WERI-Rb-1 (cell line): ENCODE results near the gene GRIA1.

Experiments used
- DNase-seq: peaks from one replicate; pipeline ENCODE4 v3.0.0-alpha.2; 2020
- H3K27ac ChIP-seq: fragments of 250-450 bp; sonication (Bioruptor Pico); 2 replicates; pipeline ENCODE4 v1.5.1; 2020; ENCODE audit warnings: mild to moderate bottlenecking, moderate library complexity
- H3K27me3 ChIP-seq: fragments of 250-450 bp; sonication (Bioruptor Pico); 2 replicates; pipeline ENCODE4 v1.5.1; 2021; ENCODE audit warnings: mild to moderate bottlenecking, low read depth, moderate library complexity; ENCODE audit not compliant: insufficient read depth, severe bottlenecking
- H3K36me3 ChIP-seq: fragments of 250-450 bp; sonication (Bioruptor Pico); 2 replicates; pipeline ENCODE4 v1.5.1; 2020; ENCODE audit warnings: mild to moderate bottlenecking, moderate library complexity
- H3K4me3 ChIP-seq: 2 replicates; pipeline ENCODE4 v1.5.1; 2011; ENCODE audit warnings: low read depth, mild to moderate bottlenecking, control low read depth, low read length
- H3K9me3 ChIP-seq: fragments of 250-450 bp; sonication (Bioruptor Pico); 2 replicates; pipeline ENCODE4 v1.5.1; 2021; ENCODE audit warnings: mild to moderate bottlenecking, moderate library complexity; ENCODE audit not compliant: severe bottlenecking
- TF ChIP-seq, protein P1 (sequence below): IDR thresholded peaks from 2 replicates; pipeline ENCODE4 v1.5.1; 2011; ENCODE audit warnings: low read depth, mild to moderate bottlenecking, control low read depth, inconsistent platforms, low read length

Gene GRIA1

GRCh38 chr5:153601377-153601776 is 110.9 kb downstream of the GRIA1 start:
- TF ChIP-seq, protein P1, sequence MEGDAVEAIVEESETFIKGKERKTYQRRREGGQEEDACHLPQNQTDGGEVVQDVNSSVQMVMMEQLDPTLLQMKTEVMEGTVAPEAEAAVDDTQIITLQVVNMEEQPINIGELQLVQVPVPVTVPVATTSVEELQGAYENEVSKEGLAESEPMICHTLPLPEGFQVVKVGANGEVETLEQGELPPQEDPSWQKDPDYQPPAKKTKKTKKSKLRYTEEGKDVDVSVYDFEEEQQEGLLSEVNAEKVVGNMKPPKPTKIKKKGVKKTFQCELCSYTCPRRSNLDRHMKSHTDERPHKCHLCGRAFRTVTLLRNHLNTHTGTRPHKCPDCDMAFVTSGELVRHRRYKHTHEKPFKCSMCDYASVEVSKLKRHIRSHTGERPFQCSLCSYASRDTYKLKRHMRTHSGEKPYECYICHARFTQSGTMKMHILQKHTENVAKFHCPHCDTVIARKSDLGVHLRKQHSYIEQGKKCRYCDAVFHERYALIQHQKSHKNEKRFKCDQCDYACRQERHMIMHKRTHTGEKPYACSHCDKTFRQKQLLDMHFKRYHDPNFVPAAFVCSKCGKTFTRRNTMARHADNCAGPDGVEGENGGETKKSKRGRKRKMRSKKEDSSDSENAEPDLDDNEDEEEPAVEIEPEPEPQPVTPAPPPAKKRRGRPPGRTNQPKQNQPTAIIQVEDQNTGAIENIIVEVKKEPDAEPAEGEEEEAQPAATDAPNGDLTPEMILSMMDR: no peak

GRCh38 chr5:153605386-153605785 is 114.9 kb downstream of the GRIA1 start:
- Histone ChIP-seq H3K36me3 (no peaks in the 10 kb centered on the region), H3K27ac (no peak overlapping the region), H3K9me3 (no peaks in the 10 kb centered on the region), H3K4me3 (no peak overlapping the region), H3K27me3 (no peaks in the 10 kb centered on the region)
- DNase-seq: no peak
- TF ChIP-seq, protein P1: no peak

More at GRCh38 chr5:153601377-153601776, 110.9 kb downstream of the GRIA1 start:
- Histone ChIP-seq H3K27me3 (no peaks in the 10 kb centered on the region), H3K27ac (no peak overlapping the region), H3K36me3 (no peaks in the 10 kb centered on the region), H3K9me3 (no peaks in the 10 kb centered on the region), H3K4me3 (no peak overlapping the region)
- DNase-seq: no peak

DNA sequence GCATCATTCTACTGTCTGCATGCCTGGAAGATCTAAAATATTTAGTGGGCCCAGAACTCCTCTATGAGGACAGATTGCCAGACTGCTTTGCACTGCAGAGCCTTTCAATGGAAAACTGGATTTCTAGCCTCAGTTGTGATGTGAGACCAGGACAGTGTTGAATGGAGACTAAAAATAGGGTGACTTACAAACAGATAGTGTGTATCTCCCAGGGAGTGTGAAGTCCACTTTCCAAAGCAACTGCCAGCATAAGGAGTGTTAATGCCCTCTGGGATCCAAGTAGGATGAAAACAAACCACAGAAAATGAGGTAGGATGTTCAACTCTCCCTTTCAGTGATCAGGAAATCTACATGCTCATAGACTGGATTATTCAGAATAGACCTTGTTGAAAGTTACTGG is 119.5 kb downstream of the GRIA1 start:
- Histone ChIP-seq H3K27ac (no peak overlapping the region), H3K27me3 (no peaks in the 10 kb centered on the region), H3K36me3 (no peaks in the 10 kb centered on the region), H3K9me3 (no peaks in the 10 kb centered on the region), H3K4me3 (no peak overlapping the region)
- TF ChIP-seq, protein P1: no peak
- no peak for DNase-seq

DNA sequence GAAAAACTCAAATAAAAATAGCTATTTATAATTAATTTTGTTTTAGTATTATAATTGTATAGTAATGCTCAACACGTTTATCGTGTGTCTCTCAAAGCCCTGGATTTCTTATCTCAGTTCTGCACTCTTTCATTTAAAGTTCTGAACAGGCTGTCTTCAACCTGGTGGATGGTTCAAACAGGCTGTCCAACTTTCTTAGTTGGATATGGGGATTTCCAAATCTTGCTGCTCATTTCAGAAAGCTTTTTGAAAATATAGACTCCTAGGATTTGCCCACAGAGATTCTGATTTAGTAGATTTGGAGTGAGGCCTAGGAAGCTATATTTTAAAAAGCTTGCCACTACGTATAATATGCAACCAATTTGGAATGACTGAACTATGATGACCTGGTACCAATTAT is 120.3 kb downstream of the GRIA1 start:
- H3K4me3 ChIP-seq: no peak overlapping the region
- H3K36me3 ChIP-seq: no peaks in the 10 kb centered on the region
- H3K27me3 ChIP-seq: no peaks in the 10 kb centered on the region
- H3K27ac ChIP-seq: no peak overlapping the region
- no peaks in the 10 kb centered on the region for H3K9me3 ChIP-seq
- DNase-seq: no peak
- TF ChIP-seq, protein P1: no peak

GRCh38 chr5:153613144-153613543 is 122.7 kb downstream of the GRIA1 start:
- Histone ChIP-seq H3K27ac (no peak overlapping the region), H3K36me3 (no peaks in the 10 kb centered on the region), H3K4me3 (no peak overlapping the region), H3K27me3 (no peaks in the 10 kb centered on the region), H3K9me3 (no peaks in the 10 kb centered on the region)
- TF ChIP-seq, protein P1: no peak
- DNase-seq: no peak

DNA sequence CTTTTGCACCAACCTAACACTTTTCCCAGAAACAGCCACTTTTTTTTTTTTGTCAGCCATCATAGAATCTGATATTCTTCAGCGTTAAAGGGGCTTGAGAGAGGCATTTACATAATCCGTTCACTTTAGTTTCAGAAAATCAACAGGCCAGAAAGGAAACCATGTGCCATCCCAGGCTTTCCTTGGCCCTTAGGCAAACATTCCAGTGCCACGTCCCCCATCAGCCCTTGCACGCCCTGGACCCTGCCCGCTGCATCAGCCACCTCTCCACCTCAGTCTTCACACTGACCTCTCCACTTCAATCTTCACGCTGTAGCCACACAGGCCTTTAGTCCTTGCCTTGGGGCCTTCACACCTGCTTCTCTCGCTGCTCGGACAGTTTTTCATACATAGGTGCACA is 123.2 kb downstream of the GRIA1 start:
- no peaks in the 10 kb centered on the region for H3K9me3 ChIP-seq
- no peak for DNase-seq
- H3K4me3 ChIP-seq: no peak overlapping the region
- TF ChIP-seq, protein P1: no peak
- no peaks in the 10 kb centered on the region for H3K36me3 ChIP-seq
- H3K27me3 ChIP-seq: no peaks in the 10 kb centered on the region
- H3K27ac ChIP-seq: no peak overlapping the region
